ENCODE data around the gene CLDN20. TPM values are rescaled to one million over a fixed set of nuclear protein-coding genes. Genes with fewer than 3 reads are reported as not detected.

The CLDN20 gene
- total and polyA plus RNA-seq, 2 of the 4 experiments (the other 2 are of a cell fraction), result not detected

- no peak overlapping the region for H2BK5ac ChIP-seq (ENCODE audit: low read depth, low read length, poor library complexity, severe bottlenecking)
- H3K9me3 ChIP-seq (ENCODE audit: control insufficient read depth, insufficient read depth, low read length), result no peaks in the 10 kb centered on the region
- peaks cover 9% of the 10 kb centered on the region for H3K4me1 ChIP-seq (ENCODE audit: control insufficient read depth, insufficient read depth, low read length)
- H2AK9ac ChIP-seq (replicated peaks; ENCODE audit: low read depth, low read length, poor library complexity), result no peak overlapping the region
- H3K4me2 ChIP-seq (ENCODE audit: low read depth, low read length), result no peak overlapping the region
- no peaks in the 10 kb centered on the region for H4K20me1 ChIP-seq (ENCODE audit: insufficient read depth, low read length)
- H2AFZ ChIP-seq (replicated peaks; ENCODE audit: low read length, poor library complexity), result no peak overlapping the region
- H2BK15ac ChIP-seq (ENCODE audit: low read depth, low read length), result 0 out of 3 replicates have a peak overlapping the region, but pooled peaks have one; percentile 36
- ChIA-PET CTCF (no interaction called here), POLR2A (ENCODE audit: unreplicated experiment) (no interaction called here)
- no peak for DNase-seq
- no peaks in the 10 kb centered on the region for H3K27me3 ChIP-seq (ENCODE audit: control insufficient read depth, insufficient read depth, low read length)
- H2BK120ac ChIP-seq (ENCODE audit: low read depth, low read length), result no peak overlapping the region
- H3K27ac ChIP-seq (ENCODE audit: insufficient read depth, low read length), result no peak overlapping the region
- no peak overlapping the region for H2AK5ac ChIP-seq (ENCODE audit: low read depth, low read length)
- H3K79me1 ChIP-seq (ENCODE audit: low read depth in 1 of 2, low read length in 2 of 2), result no peaks in the 10 kb centered on the region
- 70% methylated on average over 2 of the region's 4 CpGs; no CpG with 5 or more reads in 1 of the 2 experiments for WGBS, 2 experiments (ENCODE audit: extremely low coverage in 2 of 2, insufficient read length in 1 of 2)
- no peak overlapping the region for H2BK20ac ChIP-seq (ENCODE audit: low read depth, low read length)
- H4K8ac ChIP-seq (ENCODE audit: low read depth in 2 of 2, low read length in 2 of 2), result no peak overlapping the region
- H3K18ac ChIP-seq (ENCODE audit: low read depth, low read length), result no peak overlapping the region
- intact Hi-C loops (cut with micrococcal nuclease), result no loop called here
- no peak overlapping the region for H3K4ac ChIP-seq (ENCODE audit: low read depth, low read length)
- no peak overlapping the region for H3K4me3 ChIP-seq (ENCODE audit: insufficient read depth, low read depth, low read length)
- no peak for ATAC-seq (ENCODE audit: low read depth)
- H4K91ac ChIP-seq (ENCODE audit: insufficient read depth, low read depth, low read length), result no peak overlapping the region
- in situ Hi-C loops (cut with MboI; ENCODE audit: low sequenced_read_pairs), result no loop called here
- no peak overlapping the region for H3K56ac ChIP-seq (ENCODE audit: extremely low read depth, insufficient read depth, low read length)
- no peaks in the 10 kb centered on the region for H3K36me3 ChIP-seq (ENCODE audit: control insufficient read depth, insufficient read depth, low read length)
- H3K9me1 ChIP-seq (ENCODE audit: insufficient read depth, low read length), result peaks cover 5% of the 10 kb centered on the region; the same call in 1 of the 2 replicates
- no peak overlapping the region for H3K14ac ChIP-seq (replicated peaks; ENCODE audit: low read depth, low read length)
- TF ChIP-seq SMC3 (IDR thresholded peaks at IDR 0.05; ENCODE audit: low read depth, low read length) (no peak), RFX5 (IDR thresholded peaks at IDR 0.05; ENCODE audit: low read depth, low read length) (no peak)
- H3K23ac ChIP-seq (ENCODE audit: low read depth, low read length), result no peak overlapping the region
- no peak overlapping the region for H3K9ac ChIP-seq (ENCODE audit: low read depth, low read length)
- dilution Hi-C loops (cut with HindIII; ENCODE audit: low sequenced_read_pairs, unreplicated experiment), result no loop called here
- no peak overlapping the region for H4K5ac ChIP-seq (ENCODE audit: low read depth, low read length)
- no TSS peak for BruUV-seq (replicated peaks)
Observed at GRCh38 chr6:155221086-155221485, 42.7 kb upstream of the CLDN20 start.

All from IMR-90 (cell line).